GM21619 (cell line): ENCODE results near the gene FILIP1L.
A peak's percentile ranks its signal among the peaks of the same experiment; 100 is the strongest.
"Not testable (repeated sequence)": the region's sequence is repeated elsewhere in the genome, so short reads cannot be mapped to it uniquely, and the experiment has no call there.

ENCODE experiments used
- ATAC-seq: cut with Tn5 transposase; IDR thresholded peaks from one replicate; pipeline ENCODE4 v1.9.1; 2021; ENCODE audit not compliant: unreplicated experiment

The FILIP1L gene

GRCh38 chr3:99851955-99852354, 262.3 kb downstream of the FILIP1L start:
- ATAC-seq: no peak

DNA sequence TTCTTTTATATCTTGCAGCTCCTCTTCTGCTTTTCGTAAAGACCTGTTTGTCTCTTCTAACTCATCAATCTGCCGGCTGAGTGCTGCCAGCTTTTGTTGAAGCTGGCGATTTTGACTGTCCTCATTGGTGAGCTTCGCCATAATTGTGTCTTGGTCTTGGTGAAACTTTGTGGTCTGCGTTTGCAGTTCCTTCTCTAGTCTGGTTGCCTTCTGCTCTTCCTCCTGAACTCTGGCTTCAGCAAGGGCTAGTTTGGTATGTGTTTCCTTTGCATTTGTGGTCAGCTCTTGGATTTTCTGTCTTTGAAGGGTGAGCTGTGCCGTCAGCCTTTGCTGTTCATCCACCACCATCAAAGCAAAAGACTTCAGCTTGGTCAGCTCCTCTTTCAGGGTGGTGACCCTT, 263.7 kb downstream of the FILIP1L start:
- ATAC-seq: no peak

- ATAC-seq: no peak
Measured at GRCh38 chr3:99848433-99848832, 265.9 kb downstream of the FILIP1L start.

DNA sequence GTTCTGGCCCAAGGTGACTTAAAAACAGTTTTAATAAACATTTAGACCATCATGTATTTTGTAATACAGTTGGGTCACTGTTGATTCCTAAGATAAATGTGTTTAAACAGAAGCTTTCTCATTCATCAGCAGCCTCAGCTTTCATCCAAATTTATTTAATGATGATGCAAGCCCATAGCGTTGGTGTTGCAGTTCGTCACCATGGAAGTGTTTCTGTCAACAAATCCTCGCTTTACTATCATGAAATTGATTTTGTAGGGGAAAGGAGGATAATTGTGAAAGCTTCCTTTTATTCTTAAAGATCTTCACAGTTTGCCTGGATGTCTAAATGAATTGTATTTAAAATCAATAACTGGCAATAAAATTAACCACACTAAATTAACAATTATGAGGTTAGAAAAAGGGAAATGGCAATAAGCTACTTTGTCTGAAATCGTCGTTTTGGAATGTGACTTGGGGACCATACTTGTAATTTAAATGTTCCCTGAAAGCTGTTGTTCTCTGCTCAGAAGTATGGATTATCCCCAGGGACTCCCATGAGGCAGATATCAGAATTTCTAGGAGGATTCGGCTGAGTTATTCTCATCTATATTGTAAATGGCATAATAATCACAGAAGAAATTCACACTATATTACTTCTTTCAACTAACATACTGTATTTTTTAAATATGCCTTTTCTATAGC, 267.7 kb downstream of the FILIP1L start:
- ATAC-seq: no peak

- no peak for ATAC-seq
Measured at GRCh38 chr3:99845999-99846398, 268.3 kb downstream of the FILIP1L start.

DNA sequence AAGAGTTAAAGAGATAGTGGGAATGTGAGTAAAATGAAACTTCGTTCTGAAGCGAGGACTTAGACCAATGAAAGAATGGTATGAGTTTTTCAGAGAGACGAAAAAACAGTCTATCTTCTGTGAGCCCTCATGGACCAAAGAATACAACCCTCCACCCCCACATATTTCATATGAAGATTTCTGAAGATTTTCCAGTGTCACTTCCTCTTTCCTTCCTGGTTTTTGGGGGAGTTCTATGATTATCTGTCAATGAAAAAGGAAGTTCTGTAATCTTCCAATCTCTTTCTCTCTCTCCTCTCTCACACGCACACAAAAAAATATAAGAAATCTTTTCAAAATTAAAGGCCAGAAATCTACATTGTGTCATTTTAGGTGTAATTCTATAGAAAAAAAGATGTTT, 269.0 kb downstream of the FILIP1L start:
- ATAC-seq: no peak

GRCh38 chr3:99843590-99844258, 270.6 kb downstream of the FILIP1L start:
- ATAC-seq: no peak

DNA sequence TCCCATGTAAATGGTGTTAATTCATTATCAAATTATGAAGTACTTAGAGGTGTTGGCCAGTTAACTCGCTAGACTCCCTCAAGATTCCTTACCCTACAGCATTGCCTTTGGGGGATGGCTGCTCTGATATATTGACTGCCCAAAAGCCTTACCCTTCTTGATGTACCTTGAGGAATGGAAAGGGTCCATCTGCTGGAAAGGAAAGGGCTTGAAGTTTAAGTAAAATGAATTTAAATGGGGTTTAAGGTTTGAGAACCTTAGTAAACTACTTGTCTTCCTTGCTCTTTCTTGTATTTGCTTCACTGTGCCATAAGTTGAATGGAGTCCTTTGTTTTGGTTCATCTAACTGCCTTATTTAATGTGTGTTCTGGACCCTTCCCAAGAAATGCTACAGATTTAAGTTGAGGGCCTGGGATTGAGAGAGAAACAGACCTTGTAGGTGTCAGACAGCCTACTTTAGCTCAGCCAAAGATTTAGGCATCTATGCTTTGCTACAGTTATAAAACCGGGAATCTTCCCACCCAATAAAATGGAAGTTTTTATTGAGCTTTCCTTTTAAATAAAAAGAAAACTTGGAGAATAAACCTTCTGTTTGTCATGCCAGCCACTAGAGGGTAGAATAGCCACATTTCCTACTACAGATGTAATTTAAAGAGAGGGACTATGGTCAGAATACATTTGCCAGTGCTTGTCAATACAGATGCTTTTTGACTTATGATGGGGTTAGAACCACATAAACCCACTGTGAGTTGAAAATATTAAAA, 271.3 kb downstream of the FILIP1L start:
- peak; percentile 61 for ATAC-seq

DNA sequence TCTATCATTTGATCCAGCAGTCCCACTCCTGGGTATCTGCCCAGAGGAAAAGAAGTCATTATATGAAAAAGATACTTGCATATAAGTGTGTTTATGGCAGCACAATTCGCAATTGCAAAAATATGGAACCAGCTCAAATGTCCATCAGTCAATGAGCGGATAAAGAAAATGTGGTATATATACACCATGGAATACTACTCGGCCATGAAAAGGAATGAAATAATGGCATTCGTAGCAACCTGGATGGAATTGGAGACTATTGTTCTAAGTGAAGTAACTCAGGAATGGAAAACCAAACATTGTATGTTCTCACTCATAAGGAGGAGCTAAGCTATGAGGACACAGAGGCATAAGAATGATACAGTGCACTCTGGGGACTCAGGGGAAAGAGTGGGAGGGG, 272.4 kb downstream of the FILIP1L start:
- ATAC-seq: not testable (repeated sequence)

DNA sequence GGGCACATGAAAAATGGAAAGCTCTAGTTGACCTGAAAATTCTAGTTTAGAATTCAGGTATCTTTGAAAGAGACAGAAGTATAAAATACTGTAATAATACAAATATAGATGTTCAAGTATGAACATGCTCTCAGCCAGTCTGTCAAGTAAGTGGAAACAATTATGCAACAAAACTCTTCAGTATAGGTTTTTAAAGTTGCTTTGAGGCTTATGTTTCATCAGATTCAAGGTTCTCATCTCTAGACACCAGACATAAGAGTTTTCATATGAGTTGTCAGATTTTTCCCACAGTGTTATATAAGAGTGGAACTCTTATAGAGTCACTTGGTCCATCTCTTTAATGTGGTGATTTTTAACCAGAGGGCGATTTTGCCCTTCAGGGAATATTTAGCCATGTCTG, 274.7 kb downstream of the FILIP1L start:
- ATAC-seq: no peak

- ATAC-seq: no peak
Measured at GRCh38 chr3:99838755-99839154, 275.5 kb downstream of the FILIP1L start.

DNA sequence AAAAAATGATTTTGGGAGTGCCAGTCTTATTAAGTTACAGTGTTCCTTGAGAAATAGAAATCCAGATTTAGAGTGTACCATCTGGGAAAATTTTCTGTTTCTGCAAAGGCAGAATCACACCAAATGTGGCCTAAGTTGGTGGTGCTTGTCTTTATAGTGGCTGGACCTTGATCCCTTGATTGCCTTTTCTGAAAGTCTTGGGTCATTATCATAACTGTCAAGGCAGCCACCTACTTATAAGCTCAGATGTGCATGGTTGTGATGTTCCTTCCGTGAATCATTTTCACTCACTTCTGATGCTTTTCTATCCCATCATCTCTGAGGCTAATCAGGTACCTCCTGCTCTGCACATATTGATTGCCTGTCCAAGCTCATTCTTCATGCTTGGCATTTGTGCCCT, 276.6 kb downstream of the FILIP1L start:
- ATAC-seq: no peak

- no peak for ATAC-seq
Measured at GRCh38 chr3:99836681-99837080, 277.6 kb downstream of the FILIP1L start.

- ATAC-seq: no peak
Measured at GRCh38 chr3:99834211-99834957, 279.9 kb downstream of the FILIP1L start.

DNA sequence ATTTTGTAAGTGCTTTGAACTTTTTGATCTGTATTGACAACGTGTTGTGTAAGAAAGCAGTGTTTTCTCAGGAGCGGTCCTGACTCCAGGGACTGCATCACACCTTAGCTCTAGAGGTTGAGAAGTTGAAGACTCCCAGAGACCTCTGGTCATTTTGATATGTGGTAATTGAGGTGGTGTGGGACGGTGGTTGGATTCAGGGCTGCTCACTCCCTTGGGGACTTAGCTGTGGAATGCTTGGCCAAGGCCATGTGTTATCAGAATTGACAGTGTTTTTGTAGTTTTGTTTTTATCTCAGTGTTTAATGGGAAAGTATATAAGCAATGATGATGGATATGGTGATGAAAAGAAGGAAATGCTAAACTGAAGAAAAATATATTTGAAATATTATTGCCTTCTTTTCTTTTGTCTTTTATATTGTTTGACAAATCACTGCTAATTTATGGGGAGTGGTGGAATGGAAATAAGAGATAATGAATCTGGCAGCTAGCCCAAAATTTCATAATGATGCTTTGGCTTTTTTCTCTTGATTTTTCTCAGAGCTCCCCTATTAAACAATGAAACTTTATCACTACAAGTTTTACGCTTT, 280.6 kb downstream of the FILIP1L start:
- ATAC-seq: no peak

GRCh38 chr3:99829844-99830243, 284.5 kb downstream of the FILIP1L start:
- no peak for ATAC-seq

DNA sequence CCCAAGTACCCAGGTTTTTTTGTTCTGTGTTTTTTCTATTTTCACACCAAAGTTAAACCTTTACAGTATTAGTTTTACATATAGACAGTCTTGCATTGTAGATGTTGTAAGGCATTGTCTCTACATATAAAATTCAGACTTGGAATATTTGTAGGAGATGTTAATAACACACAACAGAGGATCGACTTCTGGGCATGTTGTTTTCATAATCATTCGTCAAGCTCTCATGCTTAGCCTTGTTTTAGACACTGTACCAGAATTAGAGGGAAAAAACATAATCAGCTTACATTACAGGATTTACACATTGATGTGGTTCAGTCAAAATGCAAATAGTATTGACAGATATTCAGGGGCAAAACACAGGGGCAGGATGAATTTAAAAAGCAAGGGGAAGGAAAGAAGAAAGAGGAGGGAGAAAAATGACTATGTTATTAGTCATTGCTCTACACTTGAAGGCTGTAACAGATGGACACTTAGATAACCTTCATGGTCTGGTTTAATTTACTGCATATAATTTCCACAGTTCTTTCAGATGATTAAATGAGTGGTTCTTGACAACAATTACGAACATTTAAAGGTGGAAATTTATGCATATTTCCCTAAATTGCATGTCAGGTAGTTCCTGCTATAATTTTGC, 289.2 kb downstream of the FILIP1L start:
- ATAC-seq: no peak

GRCh38 chr3:99823723-99824711, 290.3 kb downstream of the FILIP1L start:
- no peak for ATAC-seq

DNA sequence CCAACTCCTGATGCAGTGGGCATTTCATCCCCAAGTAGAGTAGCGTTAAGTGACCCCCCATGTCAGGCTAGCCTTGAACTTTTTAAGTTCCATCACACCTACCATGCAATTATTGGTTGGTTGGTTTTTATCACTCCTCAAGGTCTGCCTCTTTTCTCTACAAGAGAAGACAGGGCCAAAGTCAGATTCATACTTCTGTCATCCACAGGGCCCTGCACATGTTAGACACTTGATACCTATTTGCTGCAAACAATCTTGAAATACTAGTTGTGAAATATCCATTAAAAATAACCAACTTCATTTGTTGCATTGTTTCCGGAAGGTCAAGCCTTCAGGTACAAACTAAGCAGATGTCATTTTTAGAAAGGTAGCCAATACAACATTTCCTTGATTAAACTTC, 295.5 kb downstream of the FILIP1L start:
- no peak for ATAC-seq
